Hematopoietic multipotent progenitor cell treated with erythropoietin and hydrocortisone succinate and interleukin-3 and kit ligand, for 15 days (in vitro differentiated cells): ENCODE data around the gene PEX10.
"Not testable (repeated sequence)": the region's sequence is repeated elsewhere in the genome, so short reads cannot be mapped to it uniquely, and the experiment has no call there.

Experiments
- DNase-seq: peaks from one replicate; pipeline ENCODE4 v3.0.0-alpha.2; 2015; ENCODE audit warnings: low spot score

The PEX10 gene

DNA sequence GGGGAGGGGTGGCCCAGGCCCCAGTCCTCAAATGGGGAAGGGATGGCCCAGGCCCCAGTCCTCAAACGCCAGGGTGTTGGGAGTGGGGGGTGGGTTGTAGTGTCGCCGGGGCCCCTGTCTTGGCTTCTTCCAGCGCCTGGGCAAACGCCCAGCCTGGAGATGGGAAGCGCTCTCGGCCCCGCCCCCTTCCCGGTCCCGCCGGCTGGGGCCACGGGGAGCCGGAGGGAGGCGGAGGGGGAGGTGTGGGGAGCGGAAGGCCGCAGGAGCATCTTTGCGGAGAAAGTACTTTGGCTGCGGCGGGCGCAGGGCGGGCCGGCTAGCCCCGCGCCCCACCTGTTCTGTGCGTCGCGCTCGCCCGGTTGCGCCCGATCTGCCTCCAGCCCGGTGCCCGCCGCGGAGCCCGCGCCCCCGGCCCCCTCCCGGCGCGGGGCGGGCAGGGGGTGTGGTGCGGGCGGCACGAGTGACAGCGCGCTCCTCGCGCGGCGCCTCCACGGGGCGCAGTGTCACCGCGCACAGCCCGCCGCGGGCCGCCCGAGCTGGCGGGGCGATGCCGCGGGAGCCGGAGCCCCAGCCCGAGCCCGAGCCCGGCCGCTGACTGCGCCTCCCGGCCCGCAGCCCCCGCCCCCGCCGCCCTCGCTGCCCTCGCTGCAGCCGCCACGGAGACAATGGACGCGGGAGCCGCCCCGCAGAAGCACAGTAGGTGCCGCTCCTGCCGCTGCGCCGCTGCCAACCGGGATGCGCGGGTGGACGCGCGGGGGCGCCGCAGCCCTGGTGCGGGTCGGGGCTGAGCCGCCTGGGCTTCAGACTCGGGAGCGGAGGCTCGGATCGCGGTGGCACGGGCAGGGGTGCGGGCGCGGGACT is 31.1 kb upstream of the PEX10 start:
- no peak for DNase-seq

GRCh38 chr1:2442661-2443060 is 30.3 kb upstream of the PEX10 start:
- no peak for DNase-seq

- no peak for DNase-seq
These were observed 29.4 kb upstream of the PEX10 start for GRCh38 chr1:2441746-2442145.

GRCh38 chr1:2440346-2440745 is 28.0 kb upstream of the PEX10 start:
- not testable (repeated sequence) for DNase-seq

GRCh38 chr1:2439369-2439768 is 27.0 kb upstream of the PEX10 start:
- DNase-seq: no peak

- DNase-seq: no peak
These were observed 26.3 kb upstream of the PEX10 start for GRCh38 chr1:2438641-2439040.

GRCh38 chr1:2438038-2438437 is 25.7 kb upstream of the PEX10 start:
- DNase-seq: no peak

DNA sequence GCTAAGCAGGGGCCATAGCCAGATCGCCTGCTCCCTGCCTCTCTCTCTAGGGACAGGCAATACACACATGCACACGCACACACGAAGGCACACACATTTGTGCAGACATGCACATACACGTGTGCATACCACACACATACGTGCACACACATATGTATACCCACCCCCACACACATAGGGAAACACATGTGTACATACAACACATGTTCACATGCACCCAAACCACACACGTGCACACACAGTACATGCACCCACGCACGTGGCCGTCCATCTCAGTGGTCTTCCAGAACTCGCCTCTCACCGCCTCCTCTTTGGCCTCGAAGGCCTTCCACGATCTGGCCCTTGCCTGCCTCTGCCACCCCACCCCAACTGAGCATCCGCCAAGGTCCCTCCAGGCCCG is 25.3 kb upstream of the PEX10 start:
- DNase-seq: no peak

DNA sequence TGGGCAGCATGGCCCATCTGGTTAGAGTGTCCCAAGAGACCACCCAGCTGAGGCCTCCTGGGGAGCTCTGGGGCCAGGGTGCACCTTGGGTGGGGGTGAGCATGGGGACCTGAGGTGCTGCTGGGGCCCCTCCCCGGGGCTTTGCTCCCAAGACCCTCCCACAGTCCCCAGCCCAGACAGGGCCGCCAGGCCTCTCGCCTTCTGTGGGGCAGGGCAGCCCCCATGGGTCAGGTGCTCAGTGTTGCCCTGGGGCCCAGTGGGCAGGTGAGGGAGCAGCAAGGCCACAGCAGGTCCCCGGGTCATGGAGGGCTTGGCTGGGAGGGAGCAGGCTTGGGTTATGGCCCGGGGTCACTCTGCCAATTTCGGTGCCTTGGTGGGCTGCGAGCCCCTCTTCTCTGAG is 24.5 kb upstream of the PEX10 start:
- no peak for DNase-seq

DNA sequence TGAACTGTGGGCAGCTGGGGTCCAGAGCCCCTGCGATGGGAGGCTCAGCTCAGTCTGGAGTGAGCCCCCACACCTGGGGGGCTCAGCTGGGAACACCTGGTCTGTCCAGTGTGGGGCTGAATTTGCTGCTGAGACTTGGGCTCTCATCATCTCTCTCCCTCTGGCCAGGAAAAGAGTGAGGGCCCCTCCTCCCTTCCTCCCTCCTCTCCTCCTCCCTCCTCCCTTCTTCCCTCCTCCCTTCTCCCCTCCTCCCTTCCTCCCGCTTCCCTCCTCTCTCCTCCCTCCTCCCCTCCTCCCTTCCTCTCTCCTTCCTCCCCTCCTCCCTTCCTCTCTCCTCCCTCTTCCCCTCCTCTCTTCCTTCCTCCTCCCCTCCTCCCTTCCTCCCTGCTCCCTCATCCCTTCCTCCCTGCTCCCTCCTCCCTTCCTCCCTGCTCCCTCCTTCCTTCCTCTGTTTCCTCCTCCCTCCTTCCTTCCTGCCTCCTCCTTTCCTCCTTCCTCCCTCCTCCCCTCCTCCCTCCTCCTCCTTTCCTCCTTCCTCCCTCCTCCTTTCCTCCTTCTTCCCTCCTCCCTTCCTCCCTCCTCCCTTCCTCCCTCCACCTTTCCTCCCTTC is 23.5 kb upstream of the PEX10 start:
- no peak for DNase-seq

- no peak for DNase-seq
These were observed 22.7 kb upstream of the PEX10 start for GRCh38 chr1:2435091-2435490.

DNA sequence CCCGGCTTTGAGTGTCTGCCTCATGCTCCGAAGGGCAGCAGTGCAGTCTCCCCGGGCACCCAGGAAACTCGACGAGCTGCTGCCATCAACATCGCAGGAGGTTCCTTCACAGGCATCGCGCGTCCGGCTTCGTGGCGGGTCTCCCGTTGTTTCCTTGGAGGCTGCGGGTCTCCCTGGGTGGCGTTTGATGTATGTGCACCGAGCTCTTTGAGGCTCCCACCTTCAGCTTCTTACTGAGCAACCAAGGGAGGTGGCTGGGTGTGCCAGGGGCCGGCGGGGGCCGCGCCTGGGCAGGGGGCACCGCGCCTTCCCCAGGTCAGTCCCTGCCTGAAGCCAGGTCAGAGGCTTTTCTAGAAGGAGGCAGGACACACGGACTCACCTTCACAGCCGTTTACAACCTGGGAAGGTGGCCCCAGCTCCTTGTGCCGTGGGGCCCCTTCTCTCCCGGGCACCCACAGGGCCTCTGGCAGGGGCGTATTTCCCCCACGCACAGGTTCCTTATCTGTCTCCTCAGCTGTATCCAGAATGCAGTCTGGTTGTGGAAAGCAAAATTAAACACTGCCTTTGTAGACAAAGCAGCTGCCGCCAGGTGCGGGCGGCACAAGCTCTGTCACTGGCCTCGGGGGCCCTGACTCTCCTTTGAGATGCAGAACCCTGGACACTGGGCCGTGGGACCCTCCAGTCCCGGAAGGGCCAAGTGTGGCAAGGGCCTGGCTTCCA is 21.7 kb upstream of the PEX10 start:
- DNase-seq: no peak

- no peak for DNase-seq
These were observed 20.8 kb upstream of the PEX10 start for GRCh38 chr1:2433196-2433595.

- DNase-seq: no peak
These were observed 20.1 kb upstream of the PEX10 start for GRCh38 chr1:2432441-2432844.

GRCh38 chr1:2431518-2431917 is 19.2 kb upstream of the PEX10 start:
- DNase-seq: no peak

DNA sequence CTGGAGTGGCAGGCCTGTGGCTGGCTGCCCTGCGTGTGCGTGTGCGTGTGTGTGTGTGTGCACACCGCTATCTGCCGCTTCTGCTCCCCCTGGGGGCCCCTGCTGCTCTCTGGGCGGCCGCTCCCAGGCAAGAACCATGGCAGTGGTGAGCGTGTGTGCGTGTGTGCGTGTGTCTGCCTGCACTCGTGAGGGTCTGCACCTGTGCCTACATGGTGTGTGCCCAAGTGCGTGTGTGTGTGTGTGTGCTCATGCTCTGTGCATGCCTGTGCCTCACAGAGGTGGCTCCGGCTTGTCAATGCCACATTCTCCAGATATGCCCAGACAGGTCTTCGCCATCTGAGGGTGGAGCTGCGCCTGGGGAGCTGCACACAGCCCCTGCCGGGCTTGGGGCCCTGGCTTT is 18.7 kb upstream of the PEX10 start:
- no peak for DNase-seq

GRCh38 chr1:2430592-2430973 is 18.2 kb upstream of the PEX10 start:
- no peak for DNase-seq

DNA sequence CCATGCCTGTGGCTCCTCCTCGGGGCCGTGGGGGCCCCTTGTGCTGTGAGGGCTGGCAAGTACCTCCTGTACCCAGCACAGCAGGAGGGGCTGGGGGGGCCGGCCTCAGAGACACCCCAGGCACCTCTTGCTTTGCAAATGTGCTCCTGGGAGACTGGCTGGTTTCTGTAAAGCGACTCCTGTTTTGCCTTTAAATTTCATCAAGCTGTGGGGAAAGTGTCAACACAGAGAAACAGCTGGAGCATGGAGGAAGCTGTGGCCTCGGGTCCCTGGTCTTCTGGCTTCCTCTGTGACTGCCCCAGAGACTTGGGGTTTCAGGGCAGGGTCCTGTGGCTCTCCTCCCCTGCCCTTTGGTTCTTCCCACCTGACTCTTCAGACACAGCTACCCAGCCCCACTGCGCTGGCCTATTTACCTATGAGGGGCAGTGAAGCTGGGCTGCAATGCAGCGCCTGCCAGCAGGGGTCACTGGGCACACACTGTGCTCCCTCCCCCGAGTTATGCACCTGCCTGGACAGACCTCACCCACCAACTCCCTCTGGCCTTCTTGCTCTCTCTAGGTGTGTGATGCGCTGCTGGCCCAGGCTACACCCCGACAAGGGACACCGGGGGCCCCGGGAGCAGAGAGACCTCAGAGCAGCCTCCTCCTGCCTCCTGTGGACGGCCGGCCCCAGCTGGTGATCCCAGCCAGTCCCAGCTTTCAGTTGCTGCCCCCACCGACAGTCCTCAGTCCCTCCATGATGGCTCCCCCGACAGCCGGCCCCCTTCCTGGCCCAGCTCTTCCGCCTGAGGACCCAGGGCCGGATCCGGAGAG is 17.6 kb upstream of the PEX10 start:
- no peak for DNase-seq

DNA sequence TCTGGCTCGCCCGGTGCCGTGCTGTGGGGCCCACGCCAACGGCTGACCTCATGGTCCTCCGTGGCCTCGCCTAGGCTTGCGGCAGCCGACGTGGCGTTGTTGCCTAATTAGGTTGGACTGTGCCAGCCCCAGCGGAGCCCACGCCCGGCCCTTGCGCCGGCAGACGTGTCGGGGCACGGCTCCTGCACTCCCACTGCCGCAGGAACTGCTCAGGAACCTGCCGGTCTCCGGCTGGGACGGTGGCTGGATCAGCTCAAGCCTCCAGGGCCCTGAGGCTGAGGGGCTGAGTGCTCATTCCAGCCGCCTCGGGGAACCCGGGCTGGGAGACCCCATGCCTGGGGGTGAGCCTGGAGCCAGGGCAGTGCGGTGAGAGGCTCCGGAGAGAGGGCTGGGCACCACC is 16.1 kb upstream of the PEX10 start:
- DNase-seq: no peak

DNA sequence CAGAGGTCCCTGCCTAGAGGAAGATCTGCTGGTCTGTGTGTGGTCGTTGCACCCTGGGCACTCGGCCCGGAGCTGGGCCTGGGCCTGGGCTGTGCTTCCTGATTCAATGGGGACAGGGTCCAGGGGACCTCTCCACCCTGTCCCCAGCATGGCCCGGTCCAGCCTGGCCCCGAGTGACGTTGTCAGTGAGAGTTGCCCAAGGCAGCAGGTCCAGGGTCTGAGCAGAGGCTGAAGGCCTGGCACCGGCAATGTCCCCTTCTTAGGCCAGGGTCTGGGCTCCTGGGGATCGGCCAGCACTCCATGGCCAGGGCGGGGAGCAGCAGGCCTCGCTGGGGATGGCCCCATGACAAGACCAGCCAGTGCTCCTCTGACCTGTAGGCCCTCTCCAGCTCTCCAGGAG is 15.6 kb upstream of the PEX10 start:
- DNase-seq: no peak

GRCh38 chr1:2427051-2427450 is 14.7 kb upstream of the PEX10 start:
- DNase-seq: no peak

GRCh38 chr1:2426540-2426939 is 14.2 kb upstream of the PEX10 start:
- DNase-seq: no peak
